ENCODE data around the gene RCSD1.

DNA sequence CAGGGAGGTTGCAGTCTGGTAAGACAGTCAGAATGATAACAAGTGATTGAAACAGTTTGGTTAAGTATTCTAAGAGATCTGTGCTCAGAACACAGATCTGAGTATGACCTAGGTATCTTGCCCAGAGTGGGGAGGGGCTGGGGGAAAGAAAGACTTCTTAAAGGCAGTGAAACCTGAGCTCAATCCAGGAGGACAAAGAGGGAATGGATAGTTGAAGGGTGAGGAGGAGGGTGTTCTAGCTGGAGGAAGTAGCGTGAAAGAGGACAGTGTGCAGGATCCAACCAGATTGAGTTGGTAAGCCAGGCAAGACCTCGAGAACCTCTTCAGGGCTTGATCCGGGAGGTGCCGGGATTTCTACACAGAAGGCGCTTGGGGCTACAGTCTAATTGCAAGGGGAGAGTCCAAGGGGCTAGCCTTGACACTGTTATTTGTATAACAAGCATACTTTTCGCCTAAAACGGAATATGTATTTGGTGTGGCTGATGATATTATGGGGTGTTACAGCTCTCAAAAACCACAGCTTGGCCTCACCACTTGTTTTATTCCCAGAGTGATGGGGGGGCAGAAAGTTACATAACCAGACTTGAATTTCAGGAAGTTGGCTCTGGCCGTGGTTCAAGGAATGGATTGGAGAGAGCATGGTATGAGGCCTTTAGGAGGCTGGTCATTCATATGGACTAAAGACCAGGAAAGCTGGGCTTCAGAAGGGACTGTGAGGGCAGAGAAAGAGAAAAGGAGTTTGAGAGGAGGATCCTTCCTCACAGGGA lies 19.1 kb downstream of the RCSD1 start:
- TF ChIP-seq, protein P1, sequence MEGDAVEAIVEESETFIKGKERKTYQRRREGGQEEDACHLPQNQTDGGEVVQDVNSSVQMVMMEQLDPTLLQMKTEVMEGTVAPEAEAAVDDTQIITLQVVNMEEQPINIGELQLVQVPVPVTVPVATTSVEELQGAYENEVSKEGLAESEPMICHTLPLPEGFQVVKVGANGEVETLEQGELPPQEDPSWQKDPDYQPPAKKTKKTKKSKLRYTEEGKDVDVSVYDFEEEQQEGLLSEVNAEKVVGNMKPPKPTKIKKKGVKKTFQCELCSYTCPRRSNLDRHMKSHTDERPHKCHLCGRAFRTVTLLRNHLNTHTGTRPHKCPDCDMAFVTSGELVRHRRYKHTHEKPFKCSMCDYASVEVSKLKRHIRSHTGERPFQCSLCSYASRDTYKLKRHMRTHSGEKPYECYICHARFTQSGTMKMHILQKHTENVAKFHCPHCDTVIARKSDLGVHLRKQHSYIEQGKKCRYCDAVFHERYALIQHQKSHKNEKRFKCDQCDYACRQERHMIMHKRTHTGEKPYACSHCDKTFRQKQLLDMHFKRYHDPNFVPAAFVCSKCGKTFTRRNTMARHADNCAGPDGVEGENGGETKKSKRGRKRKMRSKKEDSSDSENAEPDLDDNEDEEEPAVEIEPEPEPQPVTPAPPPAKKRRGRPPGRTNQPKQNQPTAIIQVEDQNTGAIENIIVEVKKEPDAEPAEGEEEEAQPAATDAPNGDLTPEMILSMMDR (IDR thresholded peaks at IDR 0.05) = no peak
- no peak for TF ChIP-seq POLR2A (IDR thresholded peaks at IDR 0.05)

Measured in thyroid gland (tissue), 4 donors.